ENCODE results near the gene B4GALNT2.

The B4GALNT2 gene

GRCh38 chr17:49210158-49211029, 77.8 kb downstream of the B4GALNT2 start, which contains the start of the genes ABI3 and GNGT2:
Gene ABI3 (plus strand): TSS chr17:49210707. CDS start chr17:49210725, 18 bp downstream.
Gene GNGT2 (minus strand): TSS chr17:49210574. CDS start chr17:49207422, 3,152 bp downstream.
- CTCF ChIA-PET: no interaction called here
- TF ChIP-seq FOXA1 (IDR thresholded peaks at IDR 0.05) (no peak), HDGF (IDR thresholded peaks at IDR 0.05; ENCODE audit: borderline replicate concordance) (no peak), TARDBP (IDR thresholded peaks at IDR 0.05) (no peak), SP1 (IDR thresholded peaks at IDR 0.05) (no peak), ARNT (IDR thresholded peaks at IDR 0.05) (no peak), BHLHE40 (IDR thresholded peaks at IDR 0.05; ENCODE audit: borderline replicate concordance) (no peak), NFRKB (IDR thresholded peaks at IDR 0.05) (no peak), LEF1 (IDR thresholded peaks at IDR 0.05; ENCODE audit: borderline replicate concordance) (no peak), FOXM1 (IDR thresholded peaks at IDR 0.05; ENCODE audit: borderline replicate concordance) (no peak), L3MBTL2 (conservative IDR thresholded peaks at IDR 0.05) (no peak), CTBP1 (IDR thresholded peaks at IDR 0.05; ENCODE audit: borderline replicate concordance) (no peak), SUZ12 (IDR thresholded peaks at IDR 0.05) (no peak), FOXK2 (IDR thresholded peaks at IDR 0.05) (no peak), ZNF384 (IDR thresholded peaks at IDR 0.05) (no peak), PKNOX1 (IDR thresholded peaks at IDR 0.05) (no peak), ELF4 (IDR thresholded peaks at IDR 0.05) (no peak)
- DNase-seq (ENCODE audit: extremely low spot score): no peak
- POLR2A ChIA-PET: interaction anchor here (1.1 to 1.2 kb wide), 2 partner anchors 10 to 18 kb away, joined by 4 read pairs; no protein-coding TSS in a partner anchor

GRCh38 chr17:49213399-49213798, 80.8 kb downstream of the B4GALNT2 start:
- TF ChIP-seq SP1 (IDR thresholded peaks at IDR 0.05): no peak
- TF ChIP-seq ZNF384 (IDR thresholded peaks at IDR 0.05): no peak
- TF ChIP-seq L3MBTL2 (conservative IDR thresholded peaks at IDR 0.05): no peak
- TF ChIP-seq SUZ12 (IDR thresholded peaks at IDR 0.05): no peak
- TF ChIP-seq PKNOX1 (IDR thresholded peaks at IDR 0.05): no peak
- no peak for TF ChIP-seq NFRKB (IDR thresholded peaks at IDR 0.05)
- no peak for TF ChIP-seq BHLHE40 (IDR thresholded peaks at IDR 0.05; ENCODE audit: borderline replicate concordance)
- TF ChIP-seq TARDBP (IDR thresholded peaks at IDR 0.05): no peak
- TF ChIP-seq ARNT (IDR thresholded peaks at IDR 0.05): no peak
- TF ChIP-seq CTBP1 (IDR thresholded peaks at IDR 0.05; ENCODE audit: borderline replicate concordance): no peak
- TF ChIP-seq LEF1 (IDR thresholded peaks at IDR 0.05; ENCODE audit: borderline replicate concordance): no peak
- TF ChIP-seq HDGF (IDR thresholded peaks at IDR 0.05; ENCODE audit: borderline replicate concordance): no peak
- no peak for DNase-seq (ENCODE audit: extremely low spot score)
- CTCF ChIA-PET: interaction anchor here (0.6 kb wide), 1 partner anchor 14 kb away, joined by 3 read pairs; no protein-coding TSS in a partner anchor
- POLR2A ChIA-PET: interaction anchor here (2.9 kb wide), 1 partner anchor 21 kb away, joined by 9 read pairs; no protein-coding TSS in a partner anchor

DNA sequence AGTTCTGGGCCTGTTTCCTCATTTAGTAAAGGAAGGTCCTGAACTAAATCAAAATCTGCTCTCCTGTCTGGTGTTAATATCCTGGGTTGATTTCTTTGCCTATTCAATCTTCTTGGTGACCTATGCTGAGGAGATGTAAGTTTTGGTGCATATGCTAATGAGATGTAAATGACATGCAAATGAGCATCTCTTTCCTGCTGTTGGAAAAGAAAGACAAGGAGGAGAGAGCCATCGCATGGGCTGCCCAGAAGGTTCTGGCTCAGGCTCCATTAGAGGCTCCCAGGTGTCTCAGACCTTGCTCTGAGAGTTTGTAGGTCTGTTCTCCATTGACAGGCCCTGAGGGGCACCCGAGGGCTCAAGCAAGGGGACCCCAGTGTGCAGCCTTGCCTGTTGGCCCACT, 81.3 kb downstream of the B4GALNT2 start:
- TF ChIP-seq CTBP1 (IDR thresholded peaks at IDR 0.05; ENCODE audit: borderline replicate concordance): no peak
- TF ChIP-seq ELF4 (IDR thresholded peaks at IDR 0.05): no peak
- no peak for TF ChIP-seq BHLHE40 (IDR thresholded peaks at IDR 0.05; ENCODE audit: borderline replicate concordance)
- no peak for TF ChIP-seq HDGF (IDR thresholded peaks at IDR 0.05; ENCODE audit: borderline replicate concordance)
- CTCF ChIA-PET: interaction anchor here (0.6 kb wide), 1 partner anchor 14 kb away, joined by 3 read pairs; no protein-coding TSS in a partner anchor
- POLR2A ChIA-PET: interaction anchor here (2.9 kb wide), 1 partner anchor 22 kb away, joined by 9 read pairs; no protein-coding TSS in a partner anchor
- DNase-seq (ENCODE audit: extremely low spot score): no peak

DNA sequence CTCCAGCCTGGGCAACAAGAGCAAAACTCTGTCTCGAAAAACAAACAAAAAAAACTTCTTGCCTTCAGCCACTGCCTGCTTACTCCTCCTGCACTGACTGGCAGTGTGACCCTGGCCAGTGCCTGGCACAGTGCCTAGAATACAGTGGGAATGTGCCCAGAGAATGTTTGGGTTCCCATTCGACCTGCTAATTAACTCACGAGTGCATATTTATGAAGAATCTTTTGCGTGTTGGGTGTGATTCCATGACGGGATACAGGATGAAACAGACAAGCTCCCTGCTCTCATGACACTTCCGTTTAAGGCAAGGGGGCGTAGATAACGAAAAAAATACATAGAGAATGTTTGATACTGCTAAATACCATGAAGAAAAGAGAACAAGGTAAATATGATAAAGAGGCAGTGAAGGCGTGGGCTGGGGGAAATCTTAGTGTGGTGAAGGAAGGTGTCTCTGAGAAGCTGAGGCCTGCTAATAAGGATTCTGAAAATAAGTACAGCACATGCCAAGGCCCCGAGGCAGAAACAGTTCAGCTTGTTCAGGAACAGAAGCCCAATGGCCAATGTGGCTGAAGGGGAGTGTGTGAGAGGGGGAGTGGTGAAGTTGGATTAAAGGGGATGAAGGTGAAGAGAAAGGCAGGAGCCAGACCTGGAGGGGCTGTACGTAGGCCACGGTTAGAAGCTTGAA, 82.2 kb downstream of the B4GALNT2 start:
- TF ChIP-seq ARNT (IDR thresholded peaks at IDR 0.05) (no peak), TARDBP (IDR thresholded peaks at IDR 0.05) (no peak), SP1 (IDR thresholded peaks at IDR 0.05) (no peak), NFRKB (IDR thresholded peaks at IDR 0.05) (no peak), FOXA1 (IDR thresholded peaks at IDR 0.05) (no peak), FOXM1 (IDR thresholded peaks at IDR 0.05; ENCODE audit: borderline replicate concordance) (no peak), ZNF384 (IDR thresholded peaks at IDR 0.05) (no peak), L3MBTL2 (conservative IDR thresholded peaks at IDR 0.05) (no peak), PKNOX1 (IDR thresholded peaks at IDR 0.05) (no peak), FOXK2 (IDR thresholded peaks at IDR 0.05) (no peak), SUZ12 (IDR thresholded peaks at IDR 0.05) (no peak), ELF4 (IDR thresholded peaks at IDR 0.05) (no peak), BHLHE40 (IDR thresholded peaks at IDR 0.05; ENCODE audit: borderline replicate concordance) (no peak), CTBP1 (IDR thresholded peaks at IDR 0.05; ENCODE audit: borderline replicate concordance) (no peak), HDGF (IDR thresholded peaks at IDR 0.05; ENCODE audit: borderline replicate concordance) (no peak), LEF1 (IDR thresholded peaks at IDR 0.05; ENCODE audit: borderline replicate concordance) (no peak)
- CTCF ChIA-PET: interaction anchor here (0.5 kb wide), 1 partner anchor 168 kb away, joined by 3 read pairs; no protein-coding TSS in a partner anchor

DNA sequence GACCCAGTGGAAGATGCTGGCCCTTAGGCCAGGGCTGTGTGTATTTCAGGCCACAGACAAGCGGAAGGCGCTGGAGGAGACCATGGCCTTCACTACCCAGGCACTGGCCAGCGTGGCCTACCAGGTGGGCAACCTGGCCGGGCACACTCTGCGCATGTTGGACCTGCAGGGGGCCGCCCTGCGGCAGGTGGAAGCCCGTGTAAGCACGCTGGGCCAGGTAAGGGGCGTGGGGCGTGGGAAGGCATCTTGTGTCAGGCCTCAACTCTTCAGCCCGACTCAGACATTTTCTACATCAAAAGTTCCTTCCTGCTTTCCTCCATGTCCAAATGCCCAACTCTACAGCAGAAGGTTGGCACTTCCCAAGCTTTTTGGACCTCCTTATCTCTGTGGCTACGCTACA, 83.9 kb downstream of the B4GALNT2 start:
- TF ChIP-seq ARNT (IDR thresholded peaks at IDR 0.05) (no peak), PKNOX1 (IDR thresholded peaks at IDR 0.05) (no peak), CTBP1 (IDR thresholded peaks at IDR 0.05; ENCODE audit: borderline replicate concordance) (no peak), LEF1 (IDR thresholded peaks at IDR 0.05; ENCODE audit: borderline replicate concordance) (no peak), ELF4 (IDR thresholded peaks at IDR 0.05) (no peak), FOXK2 (IDR thresholded peaks at IDR 0.05) (no peak), BHLHE40 (IDR thresholded peaks at IDR 0.05; ENCODE audit: borderline replicate concordance) (no peak), FOXA1 (IDR thresholded peaks at IDR 0.05) (no peak), ZNF384 (IDR thresholded peaks at IDR 0.05) (no peak), HDGF (IDR thresholded peaks at IDR 0.05; ENCODE audit: borderline replicate concordance) (no peak), FOXM1 (IDR thresholded peaks at IDR 0.05; ENCODE audit: borderline replicate concordance) (no peak)
- ChIA-PET CTCF (interaction anchor here (0.6 kb wide), 1 partner anchor 146 kb away, joined by 3 read pairs; no protein-coding TSS in a partner anchor), POLR2A (no interaction called here)
- no peak for DNase-seq (ENCODE audit: extremely low spot score)

More for the DNA sequence above, 82.2 kb downstream of the B4GALNT2 start:
- POLR2A ChIA-PET: interaction anchor here (1.0 kb wide), 1 partner anchor 23 kb away, joined by 4 read pairs; no protein-coding TSS in a partner anchor
- DNase-seq (ENCODE audit: extremely low spot score): no peak
